Diencephalon (tissue), 1 donor: ENCODE results near the gene BLVRA. TPM values are rescaled to one million over a fixed set of nuclear protein-coding genes. Genes with fewer than 3 reads are reported as not detected.

Source experiments
- total RNA-seq: library from RNA; depleted of rRNA; stranded (reverse); fragments of >200 nt; gene quantifications from one replicate; pipeline ENCODE4 v1.2.3, GENCODE V29; 2014

BLVRA gene
- 16.8 TPM for total RNA-seq

DNA sequence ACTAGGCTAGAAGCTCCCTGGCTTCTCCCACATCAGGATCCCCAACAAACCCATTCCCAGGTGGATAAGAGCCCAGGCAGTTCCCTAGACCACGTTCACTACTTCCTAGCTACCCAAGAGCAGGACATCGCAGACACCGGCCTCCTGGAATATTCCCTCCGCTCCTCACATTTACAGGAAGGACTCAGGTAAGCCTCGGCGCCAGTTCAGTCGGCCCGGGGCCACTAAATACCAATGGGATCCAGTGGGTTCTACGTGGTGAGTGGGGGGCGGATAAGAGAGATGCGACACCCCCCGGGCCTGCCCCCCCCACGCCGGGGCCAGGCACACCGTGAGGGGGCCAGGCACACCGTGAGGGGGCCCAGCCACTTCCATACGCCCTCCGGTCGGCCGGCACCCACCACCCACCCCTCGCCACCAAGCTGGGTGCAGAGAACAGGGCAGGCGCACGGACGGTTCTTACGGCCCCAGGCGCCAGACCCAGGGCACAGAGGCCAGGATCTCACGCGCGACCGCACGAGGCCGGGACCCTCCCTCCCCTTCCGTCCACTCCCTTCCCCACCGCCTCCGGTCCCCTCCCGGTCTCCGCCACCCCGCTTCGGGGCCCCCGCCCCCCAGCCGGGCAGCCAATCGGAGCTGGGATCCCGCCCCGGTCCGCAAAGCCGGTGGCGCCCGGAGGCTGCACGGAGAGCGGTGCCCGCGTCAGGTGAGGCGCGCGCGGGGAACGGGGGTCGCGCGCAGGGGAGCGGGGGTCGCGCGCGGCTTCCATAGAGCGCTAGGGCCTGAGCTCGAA is at the start of gene BLVRA:
Gene BLVRA, plus strand, starts transcription at position 652 of the 793 bp plus-strand sequence. CDS start 12,479 bp downstream, outside the sequence.

DNA sequence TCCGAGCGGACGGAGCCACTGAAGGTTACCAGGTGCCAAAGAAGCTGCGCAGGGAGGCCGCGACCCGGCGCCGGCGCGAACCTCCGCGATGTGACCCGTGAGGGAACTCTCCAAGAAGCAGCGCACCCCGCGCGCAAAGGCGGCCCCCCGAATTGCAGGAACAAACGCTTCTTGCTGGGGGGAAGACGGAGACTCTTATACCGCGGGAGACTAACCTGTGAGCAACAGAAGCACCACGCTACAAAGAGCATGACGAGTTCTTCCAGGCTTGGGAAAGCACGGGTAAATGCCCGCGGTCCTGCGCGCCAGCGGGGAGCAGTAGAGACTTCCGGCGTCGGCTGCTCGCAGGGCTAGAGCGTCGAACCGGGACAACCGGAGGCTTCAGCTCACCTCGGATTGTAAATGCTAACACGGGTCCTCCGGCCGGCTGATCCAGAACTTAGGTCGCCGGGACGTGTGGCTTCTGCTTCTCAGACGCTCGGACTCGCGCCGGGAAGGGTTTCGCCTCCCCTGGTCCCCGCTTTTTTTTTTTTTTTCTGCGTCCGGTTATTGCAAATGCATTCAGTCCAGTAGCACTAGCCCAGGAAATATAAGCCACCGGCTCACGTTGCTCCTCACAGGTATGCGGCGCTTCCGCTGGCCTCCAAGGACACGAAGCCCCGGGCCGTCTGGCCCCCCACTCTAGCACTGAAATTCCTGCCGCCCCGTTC is 29.1 kb upstream of the BLVRA start, which contains the start of gene COA1:
Gene COA1, minus strand, starts transcription at position 310 of the 710 bp plus-strand sequence. CDS start 80,909 bp downstream, outside the sequence.

Other genes starting within 250 kb of the BLVRA start
- 16.1 TPM for gene STK17A, start 175.6 kb upstream of the BLVRA start, total RNA-seq
- gene COA1, start 29.2 kb upstream of the BLVRA start, total RNA-seq, result 61.6 TPM
- 34.1 TPM for gene MRPS24, start 110.8 kb downstream of the BLVRA start, total RNA-seq
- gene URGCP, start 147.9 kb downstream of the BLVRA start, total RNA-seq, result 34.8 TPM
- gene UBE2D4, start 167.8 kb downstream of the BLVRA start, total RNA-seq, result 14.3 TPM
- gene SPDYE1, start 239.2 kb downstream of the BLVRA start, total RNA-seq, result not detected